H1 (cell line): ENCODE data around the gene MIX23. TPM values are rescaled to one million over a fixed set of nuclear protein-coding genes. Genes with fewer than 3 reads are reported as not detected.

Experiments
- CTCF ChIA-PET: fragments of 300-600 bp; sonication (Branson Sonifier 250); formaldehyde crosslinking; loops from one replicate; lab custom pipeline; 2021; ENCODE audit not compliant: partially characterized antibody; lab: Charles Lee
- POLR2A ChIA-PET: fragments of 300-600 bp; sonication (Branson Sonifier 250); formaldehyde crosslinking; loops from one replicate; lab custom pipeline; 2021; ENCODE audit warnings: inconsistent platforms; ENCODE audit not compliant: partially characterized antibody; lab: Charles Lee
- DNase-seq, 2 experiments: peaks; one replicate each; pipeline versions ENCODE4 v3.0.0 to v3.0.0-alpha.2; 2010 to 2022; ENCODE audit warnings: low spot score in 2 of 2, low read depth in 1 of 2, mixed read lengths in 1 of 2
- FAIRE-seq: peaks from 2 replicates; lab custom pipeline; 2011; peaks lifted over from hg19 to GRCh38; lab: Jason Lieb, UNC
- H2AFZ ChIP-seq: 2 replicates; pipeline ENCODE4 v1.8.1; 2012; ENCODE audit warnings: low read length, inconsistent platforms
- H2AK5ac ChIP-seq: 2 replicates; pipeline ENCODE4 v1.6.1; 2013; ENCODE audit warnings: low read depth, low read length
- H2BK120ac ChIP-seq: replicated peaks from 2 replicates; pipeline ENCODE3; 2013; ENCODE audit warnings: low read depth, low read length, inconsistent platforms
- H2BK12ac ChIP-seq: 2 replicates; pipeline ENCODE4 v1.6.1; 2013; ENCODE audit warnings: low read depth, low read length
- H2BK15ac ChIP-seq: 2 replicates; pipeline ENCODE4 v1.6.1; 2013; ENCODE audit warnings: low read length
- H2BK20ac ChIP-seq: 2 replicates; pipeline ENCODE4 v1.6.1; 2013; ENCODE audit warnings: low read length
- H2BK5ac ChIP-seq: 2 replicates; pipeline ENCODE4 v1.6.1; 2013; ENCODE audit warnings: low read depth, low read length
- H3K14ac ChIP-seq: 2 replicates; pipeline ENCODE4 v1.6.1; 2013; ENCODE audit warnings: inconsistent platforms; ENCODE audit not compliant: insufficient read length
- H3K18ac ChIP-seq: 2 replicates; pipeline ENCODE4 v1.6.1; 2013; ENCODE audit warnings: low read length; ENCODE audit errors: extremely low read depth
- H3K23ac ChIP-seq: 2 replicates; pipeline ENCODE4 v1.6.1; 2013; ENCODE audit warnings: inconsistent platforms; ENCODE audit not compliant: insufficient read length
- H3K23me2 ChIP-seq: 2 replicates; pipeline ENCODE4 v1.6.1; 2013; ENCODE audit warnings: low read depth, low read length
- H3K27ac ChIP-seq: 2 replicates; pipeline ENCODE4 v1.6.1; 2011; ENCODE audit warnings: low read depth, low read length, inconsistent platforms
- H3K27me3 ChIP-seq, 4 experiments: replicated peaks in 1 of 4; 1 replicate in 1 of 4; 2 replicates in 3 of 4; pipeline versions ENCODE4 v1.6.1 to v1.8.1; 2011 to 2013; ENCODE audit warnings: low read length in 3 of 4, mild to moderate bottlenecking in 3 of 4, inconsistent platforms in 2 of 4, mixed read lengths in 2 of 4, moderate library complexity in 1 of 4; ENCODE audit not compliant: control insufficient read depth in 3 of 4, insufficient read depth in 3 of 4; ENCODE audit errors: extremely low read depth in 1 of 4
- H3K36me3 ChIP-seq, 4 experiments: 2 replicates each; pipeline versions ENCODE4 v1.6.1 to v1.8.1; 2011 to 2013; ENCODE audit warnings: mild to moderate bottlenecking in 4 of 4, low read length in 3 of 4, moderate library complexity in 2 of 4, control low read depth in 1 of 4, inconsistent platforms in 1 of 4; ENCODE audit not compliant: insufficient read depth in 4 of 4, control insufficient read depth in 2 of 4
- H3K4ac ChIP-seq: replicated peaks from 2 replicates; pipeline ENCODE3; 2013; ENCODE audit warnings: low read length, low read depth, mixed read lengths, inconsistent platforms; ENCODE audit not compliant: insufficient read length
- H3K4me1 ChIP-seq, 4 experiments: replicated peaks in 1 of 4; 1 replicate in 1 of 4; 2 replicates in 3 of 4; pipeline versions ENCODE4 v1.6.1 to v1.8.1; 2011 to 2013; ENCODE audit warnings: low read length in 3 of 4, inconsistent platforms in 2 of 4, mixed read lengths in 1 of 4; ENCODE audit not compliant: insufficient read depth in 4 of 4, control insufficient read depth in 3 of 4
- H3K4me2 ChIP-seq, 2 experiments: 2 replicates each; pipeline versions ENCODE4 v1.6.1 to v1.8.1; 2011 to 2013; ENCODE audit warnings: low read depth in 2 of 2, low read length in 2 of 2, control low read depth in 1 of 2, inconsistent platforms in 1 of 2, mild to moderate bottlenecking in 1 of 2; ENCODE audit not compliant: insufficient read depth in 1 of 2
- H3K4me3 ChIP-seq, 4 experiments: fragments of 200-600, 300-600 bp in 1 of 4; sonication (generic), shearing (Covaris generic), sonication (Bioruptor Twin) in 1 of 4; 2 replicates each; pipeline versions ENCODE4 v1.5.1 to v1.8.1; 2011 to 2016; ENCODE audit warnings: low read length in 4 of 4, low read depth in 3 of 4, control low read depth in 2 of 4, inconsistent platforms in 2 of 4, mild to moderate bottlenecking in 2 of 4, mixed read lengths in 1 of 4, moderate library complexity in 1 of 4; ENCODE audit not compliant: insufficient read depth in 2 of 4; ENCODE audit errors: extremely low read depth in 1 of 4
- H3K56ac ChIP-seq: replicated peaks from 2 replicates; pipeline ENCODE3; 2013; ENCODE audit warnings: low read depth, mild to moderate bottlenecking, mixed read lengths, low read length, inconsistent platforms; ENCODE audit not compliant: insufficient read length
- H3K79me1 ChIP-seq: 2 replicates; pipeline ENCODE4 v1.6.1; 2013; ENCODE audit warnings: low read depth, low read length, control low read depth
- H3K79me2 ChIP-seq, 2 experiments: 2 replicates each; pipeline versions ENCODE4 v1.6.1 to v1.8.1; 2012 to 2013; ENCODE audit warnings: low read length in 2 of 2, mild to moderate bottlenecking in 2 of 2, inconsistent platforms in 1 of 2; ENCODE audit not compliant: insufficient read depth in 2 of 2, control insufficient read depth in 1 of 2
- H3K9ac ChIP-seq, 4 experiments: replicated peaks in 1 of 4; 1 replicate in 1 of 4; 2 replicates in 3 of 4; pipeline versions ENCODE4 v1.6.1 to v1.8.1; 2011 to 2013; ENCODE audit warnings: low read depth in 3 of 4, low read length in 3 of 4, control low read depth in 2 of 4, mild to moderate bottlenecking in 2 of 4, moderate library complexity in 2 of 4, inconsistent platforms in 1 of 4; ENCODE audit errors: extremely low read depth in 1 of 4
- H3K9me3 ChIP-seq, 2 experiments: 2 replicates each; pipeline versions ENCODE4 v1.6.1 to v1.8.1; 2012 to 2013; ENCODE audit warnings: mild to moderate bottlenecking in 2 of 2, moderate library complexity in 2 of 2, control low read depth in 1 of 2, inconsistent platforms in 1 of 2, low read depth in 1 of 2, low read length in 1 of 2, mixed read lengths in 1 of 2; ENCODE audit not compliant: insufficient read depth in 2 of 2
- H4K20me1 ChIP-seq, 2 experiments: replicated peaks in 1 of 2; 2 replicates each; pipeline versions ENCODE3 to v1.8.1; 2011 to 2013; ENCODE audit warnings: inconsistent platforms in 2 of 2, low read length in 2 of 2, mild to moderate bottlenecking in 1 of 2; ENCODE audit not compliant: insufficient read depth in 2 of 2, control insufficient read depth in 1 of 2
- H4K5ac ChIP-seq: 2 replicates; pipeline ENCODE4 v1.6.1; 2013; ENCODE audit warnings: low read length, low read depth, mixed read lengths, inconsistent platforms; ENCODE audit not compliant: insufficient read length
- H4K8ac ChIP-seq: 2 replicates; pipeline ENCODE4 v1.8.0; 2013; ENCODE audit warnings: mild to moderate bottlenecking, moderate library complexity, low read length, inconsistent platforms; ENCODE audit not compliant: insufficient read depth; ENCODE audit errors: extremely low read depth
- H4K91ac ChIP-seq: replicated peaks from 2 replicates; pipeline ENCODE3; 2013; ENCODE audit warnings: low read length, mixed read lengths, inconsistent platforms; ENCODE audit not compliant: insufficient read length
- JUND ChIP-seq: IDR thresholded peaks from 2 replicates; pipeline ENCODE4 v1.6.1; 2011; ENCODE audit warnings: mild to moderate bottlenecking, improper control_type of control experiment, low read length
- POU5F1 ChIP-seq: IDR thresholded peaks from 2 replicates; pipeline ENCODE4 v1.6.1; 2011; ENCODE audit warnings: low read depth, mild to moderate bottlenecking, low read length, moderate library complexity
- RNF2 ChIP-seq: fragments of 200-900, 300-1000 bp; sonication (generic); IDR thresholded peaks from 2 replicates; pipeline ENCODE4 v1.7.1; 2016; ENCODE audit warnings: borderline replicate concordance, low read depth, mild to moderate bottlenecking, antibody characterized with exemption, low read length; ENCODE audit not compliant: poor library complexity, severe bottlenecking; ENCODE audit errors: missing control alignments
- SIRT6 ChIP-seq: IDR thresholded peaks from one replicate; pipeline ENCODE4 v1.7.1; 2012; ENCODE audit warnings: low read length, inconsistent platforms
- SP2 ChIP-seq: IDR thresholded peaks from 2 replicates; pipeline ENCODE4 v1.6.1; 2012; ENCODE audit warnings: mild to moderate bottlenecking, low read length, inconsistent platforms
- WGBS, 2 experiments: shearing (Covaris generic) in 1 of 2; methylation state at CpG; one replicate each; pipeline versions ENCODE4 v1.1.6 to v1.1.7; 2013 to 2015; ENCODE audit warnings: low lambda C conversion rate in 2 of 2, mixed read lengths in 2 of 2, inconsistent platforms in 1 of 2, low coverage in 1 of 2, missing lambda C conversion rate in 1 of 2; ENCODE audit not compliant: insufficient replicate concordance in 2 of 2, insufficient coverage in 1 of 2, insufficient read length in 1 of 2; ENCODE audit errors: extremely low coverage in 1 of 2, missing lambda C conversion rate in 1 of 2; 5-methylcytosine and 5-hydroxymethylcytosine counted together
- polyA plus RNA-seq, 7 experiments: library from polyadenylated mRNA; depleted of rRNA in 3 of 7; stranded (reverse) in 5 of 7; unstranded in 2 of 7; fragments of >200 nt in 5 of 7; fragments of 200-250 nt in 2 of 7; gene quantifications; 1 replicate in 5 of 7; 2 replicates in 1 of 7; 4 replicates in 1 of 7; pipeline versions ENCODE4 v1.2.1 to v1.2.3, GENCODE V29; 2011 to 2013; ENCODE audit warnings: missing spikeins in 2 of 7, mixed read lengths in 2 of 7
- total RNA-seq: library from RNA; stranded (reverse); fragmentation: NEBNext Ultra II Directional; extraction: Animal tissue kit (Norgen Biotek cat#: 25700); gene quantifications from 2 replicates; pipeline ENCODE4 v1.2.1, GENCODE V29; 2021

MIX23 gene
- total and polyA plus RNA-seq, 2 of the 8 experiments (the other 6 are each of a cell fraction or from before 2014, with no cell fraction given) = 22.1 to 69.6 TPM

DNA sequence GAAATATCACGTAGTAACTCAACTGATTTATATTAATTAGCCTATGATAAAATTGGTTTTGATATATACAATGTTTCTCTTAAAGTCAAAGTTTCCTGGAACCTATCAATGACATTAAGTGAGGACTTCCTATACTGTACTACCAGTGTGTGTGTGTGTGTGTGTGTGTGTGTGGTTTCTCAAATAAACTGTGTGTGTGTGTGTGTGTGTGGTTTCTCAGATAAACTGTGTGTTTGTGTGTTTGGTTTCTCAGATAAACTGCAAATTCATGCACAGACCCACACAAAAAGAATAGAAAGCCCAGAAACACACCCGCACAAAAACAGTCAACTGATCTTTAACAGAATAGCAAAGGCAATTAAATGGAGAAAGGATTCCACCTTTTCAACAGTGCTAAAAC, 47.3 kb upstream of the MIX23 start:
- H3K79me2 ChIP-seq = no peaks in the 10 kb centered on the region
- no peaks in the 10 kb centered on the region for H3K9me3 ChIP-seq
- H2AFZ ChIP-seq = no peak overlapping the region
- DNase-seq (no peak), FAIRE-seq (no peak)
- ChIA-PET POLR2A (interaction anchor here (1.5 kb wide), 1 partner anchor 9 kb away, joined by 3 read pairs; no protein-coding TSS in a partner anchor), CTCF (interaction anchor here (1.3 kb wide), 1 partner anchor 28 kb away, joined by 3 read pairs; no protein-coding TSS in a partner anchor)
- peaks cover 4 to 49% (median 14%) of the 10 kb centered on the region in 4 experiments; a peak in 7 of 8 replicates for H3K36me3 ChIP-seq
- H2BK5ac ChIP-seq = no peak overlapping the region
- no peak overlapping the region for H3K18ac ChIP-seq
- no peak overlapping the region for H3K56ac ChIP-seq
- no peak overlapping the region for H3K27ac ChIP-seq
- H3K9ac ChIP-seq = no peak overlapping the region
- no peak overlapping the region for H2AK5ac ChIP-seq
- no peak overlapping the region for H3K4me3 ChIP-seq
- no peak overlapping the region for H4K8ac ChIP-seq
- no peak overlapping the region for H2BK15ac ChIP-seq
- no peaks in the 10 kb centered on the region for H3K4me1 ChIP-seq
- H3K14ac ChIP-seq = no peak overlapping the region
- no peak overlapping the region for H3K4ac ChIP-seq
- H3K4me2 ChIP-seq = no peak overlapping the region
- WGBS, 2 experiments = 92% methylated on average over 2 of the region's 2 CpGs; no CpG with 5 or more reads in 1 of the 2 experiments
- no peak overlapping the region for H2BK20ac ChIP-seq
- no peak overlapping the region for H4K5ac ChIP-seq
- no peaks in the 10 kb centered on the region for H3K27me3 ChIP-seq
- H2BK120ac ChIP-seq = no peak overlapping the region
- H3K79me1 ChIP-seq = no peaks in the 10 kb centered on the region
- no peak overlapping the region for H2BK12ac ChIP-seq
- TF ChIP-seq SP2 (no peak), RNF2 (no peak), SIRT6 (no peak), POU5F1 (no peak), JUND (no peak)
- TF ChIP-seq, all 59 proteins: peak for 0
- no peak overlapping the region for H3K23ac ChIP-seq
- peaks cover 0 to 2% of the 10 kb centered on the region in 2 experiments for H4K20me1 ChIP-seq
- H3K23me2 ChIP-seq = no peaks in the 10 kb centered on the region; the same call in 1 of the 2 replicates
- no peak overlapping the region for H4K91ac ChIP-seq
